Myometrial cell (primary cell): ENCODE results near the gene ANK2. TPM values are rescaled to one million over a fixed set of nuclear protein-coding genes. Genes with fewer than 3 reads are reported as not detected.

Source experiments
- total RNA-seq: library from RNA; depleted of rRNA; stranded (reverse); fragments of >200 nt; gene quantifications from 2 replicates; pipeline ENCODE4 v1.2.3, GENCODE V29; 2015

The ANK2 gene
- 5.8 and 11.0 TPM in 2 replicates for total RNA-seq

DNA sequence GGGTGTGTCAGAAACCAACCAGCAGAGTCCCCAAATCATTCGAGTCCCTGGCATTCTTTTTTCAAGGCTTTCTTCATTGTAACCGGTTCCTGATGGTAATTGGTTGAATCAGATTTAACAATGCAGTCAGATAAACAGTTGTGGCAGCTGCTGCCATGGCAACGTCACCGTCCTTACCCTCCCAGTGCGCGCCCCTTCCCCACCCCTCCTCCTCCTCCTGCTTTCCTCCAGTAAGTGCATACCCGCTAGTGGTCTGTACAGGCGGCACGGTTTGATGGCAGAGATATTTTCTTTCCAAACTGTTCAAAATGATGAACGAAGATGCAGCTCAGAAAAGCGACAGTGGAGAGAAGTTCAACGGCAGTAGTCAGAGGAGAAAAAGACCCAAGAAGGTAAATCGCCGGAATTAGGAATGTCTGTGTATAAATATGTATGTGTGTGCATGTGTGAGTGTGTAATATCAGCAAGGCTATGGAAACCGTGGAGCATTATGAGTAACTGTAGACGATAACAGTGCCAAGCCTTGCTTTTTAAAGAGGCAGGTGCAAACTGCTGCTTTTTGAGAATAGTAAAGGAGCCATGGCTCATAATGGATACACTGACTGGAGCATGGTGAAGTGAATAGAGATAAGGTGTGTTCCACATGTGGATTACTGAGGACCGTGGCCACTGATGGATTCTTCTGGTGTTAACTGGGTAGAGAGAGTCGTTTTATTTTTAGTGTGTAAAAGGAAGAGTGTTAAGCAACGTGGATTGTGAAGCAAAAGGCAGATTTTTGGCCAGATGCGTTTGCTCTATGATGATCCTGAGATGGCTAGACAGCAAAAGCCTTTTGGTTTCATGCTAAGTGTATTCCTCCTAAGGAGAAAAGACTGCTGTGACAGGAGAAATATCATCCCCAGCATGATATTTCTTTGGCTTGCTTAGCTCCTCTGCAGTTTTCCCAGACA, at the start of gene ANK2:
TSS of gene ANK2 (plus strand) at position 233 of the 950 bp plus-strand sequence. CDS start at position 309, 76 bp downstream.

